Fibroblast of lung (primary cell): ENCODE data around the gene SCAMP3.

ENCODE experiments used
- EZH2 ChIP-seq: IDR thresholded peaks from 2 replicates; pipeline ENCODE4 v1.5.1; 2012; ENCODE audit warnings: low read length, control low read depth, mild to moderate bottlenecking; ENCODE audit errors: missing control alignments
- TF ChIP-seq, protein P1 (sequence below), 2 donors: IDR thresholded peaks in 1 of 2; conservative IDR thresholded peaks in 1 of 2; 1 replicate in 1 of 2; 2 replicates in 1 of 2; pipeline ENCODE4 v1.5.1; 2011 to 2012; ENCODE audit warnings: low read length in 2 of 2, control low read depth in 1 of 2, inconsistent platforms in 1 of 2, low read depth in 1 of 2, mild to moderate bottlenecking in 1 of 2

GRCh38 chr1:155293086-155293749 is 31.1 kb upstream of the SCAMP3 start:
- TF ChIP-seq, protein P1, sequence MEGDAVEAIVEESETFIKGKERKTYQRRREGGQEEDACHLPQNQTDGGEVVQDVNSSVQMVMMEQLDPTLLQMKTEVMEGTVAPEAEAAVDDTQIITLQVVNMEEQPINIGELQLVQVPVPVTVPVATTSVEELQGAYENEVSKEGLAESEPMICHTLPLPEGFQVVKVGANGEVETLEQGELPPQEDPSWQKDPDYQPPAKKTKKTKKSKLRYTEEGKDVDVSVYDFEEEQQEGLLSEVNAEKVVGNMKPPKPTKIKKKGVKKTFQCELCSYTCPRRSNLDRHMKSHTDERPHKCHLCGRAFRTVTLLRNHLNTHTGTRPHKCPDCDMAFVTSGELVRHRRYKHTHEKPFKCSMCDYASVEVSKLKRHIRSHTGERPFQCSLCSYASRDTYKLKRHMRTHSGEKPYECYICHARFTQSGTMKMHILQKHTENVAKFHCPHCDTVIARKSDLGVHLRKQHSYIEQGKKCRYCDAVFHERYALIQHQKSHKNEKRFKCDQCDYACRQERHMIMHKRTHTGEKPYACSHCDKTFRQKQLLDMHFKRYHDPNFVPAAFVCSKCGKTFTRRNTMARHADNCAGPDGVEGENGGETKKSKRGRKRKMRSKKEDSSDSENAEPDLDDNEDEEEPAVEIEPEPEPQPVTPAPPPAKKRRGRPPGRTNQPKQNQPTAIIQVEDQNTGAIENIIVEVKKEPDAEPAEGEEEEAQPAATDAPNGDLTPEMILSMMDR (conservative IDR thresholded peaks at IDR 0.05 in 1 of 2, IDR thresholded peaks at IDR 0.05 in 1 of 2; ENCODE audit: low read depth in 1 of 2, low read length in 2 of 2): no peak
- no peak for TF ChIP-seq EZH2
